ENCODE measurements around the gene RLBP1. TPM values are rescaled to one million over a fixed set of nuclear protein-coding genes. Genes with fewer than 3 reads are reported as not detected.

RLBP1 gene
- total and polyA plus RNA-seq, 2 of the 13 experiments (the other 11 are each of a cell fraction or from before 2014, with no cell fraction given): 0.07 TPM; not detected in 1

DNA sequence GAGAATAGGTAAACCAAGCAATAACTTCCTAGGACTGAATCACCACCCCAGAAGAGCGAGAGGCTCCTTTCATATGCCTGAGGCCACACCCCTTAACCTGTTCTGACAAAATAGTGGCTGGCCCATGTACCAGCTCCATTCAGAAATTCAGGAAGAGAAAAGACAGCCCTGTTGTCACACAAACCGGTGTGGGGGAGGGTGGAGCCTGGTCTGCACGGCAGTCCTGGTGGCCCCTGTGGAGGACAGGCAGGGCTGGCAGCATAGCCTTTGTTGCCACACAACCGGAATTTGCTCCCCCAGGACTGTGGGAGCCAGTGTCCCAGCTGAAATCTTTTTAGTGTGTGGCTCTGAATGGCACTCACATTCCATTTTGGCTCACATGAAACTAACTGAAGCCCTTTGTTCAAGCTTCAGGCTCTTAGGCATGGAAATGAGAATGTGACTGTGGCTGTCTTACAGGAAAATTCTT is 23.8 kb downstream of the RLBP1 start (continued):
- TF ChIP-seq, protein P1, sequence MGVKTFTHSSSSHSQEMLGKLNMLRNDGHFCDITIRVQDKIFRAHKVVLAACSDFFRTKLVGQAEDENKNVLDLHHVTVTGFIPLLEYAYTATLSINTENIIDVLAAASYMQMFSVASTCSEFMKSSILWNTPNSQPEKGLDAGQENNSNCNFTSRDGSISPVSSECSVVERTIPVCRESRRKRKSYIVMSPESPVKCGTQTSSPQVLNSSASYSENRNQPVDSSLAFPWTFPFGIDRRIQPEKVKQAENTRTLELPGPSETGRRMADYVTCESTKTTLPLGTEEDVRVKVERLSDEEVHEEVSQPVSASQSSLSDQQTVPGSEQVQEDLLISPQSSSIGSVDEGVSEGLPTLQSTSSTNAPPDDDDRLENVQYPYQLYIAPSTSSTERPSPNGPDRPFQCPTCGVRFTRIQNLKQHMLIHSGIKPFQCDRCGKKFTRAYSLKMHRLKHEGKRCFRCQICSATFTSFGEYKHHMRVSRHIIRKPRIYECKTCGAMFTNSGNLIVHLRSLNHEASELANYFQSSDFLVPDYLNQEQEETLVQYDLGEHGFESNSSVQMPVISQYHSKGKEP (CRISPR knock-in tag; IDR thresholded peaks at IDR 0.05): no peak
- TF ChIP-seq FOSL1 (CRISPR knock-in tag; IDR thresholded peaks at IDR 0.05; ENCODE audit: borderline replicate concordance) (no peak), TEAD3 (CRISPR knock-in tag; optimal IDR thresholded peaks at IDR 0.05; ENCODE audit: borderline replicate concordance) (peak; percentile 26), MEIS2 (CRISPR knock-in tag; IDR thresholded peaks at IDR 0.05) (no peak), ZNF747 (CRISPR knock-in tag; IDR thresholded peaks at IDR 0.05; ENCODE audit: borderline replicate concordance) (no peak), AGO2 (optimal IDR thresholded peaks at IDR 0.05; ENCODE audit: low read depth, low read length) (no peak), ZNF367 (CRISPR knock-in tag; IDR thresholded peaks at IDR 0.05; ENCODE audit: borderline replicate concordance) (no peak), SRF (IDR thresholded peaks at IDR 0.05; ENCODE audit: low read depth, low read length) (no peak), TOE1 (CRISPR knock-in tag; IDR thresholded peaks at IDR 0.05) (no peak), TP53 (CRISPR knock-in tag; conservative IDR thresholded peaks at IDR 0.05) (no peak), ZNF672 (CRISPR knock-in tag; IDR thresholded peaks at IDR 0.05) (no peak), ZNF326 (CRISPR knock-in tag; IDR thresholded peaks at IDR 0.05; ENCODE audit: borderline replicate concordance) (no peak), ZNF605 (CRISPR knock-in tag; IDR thresholded peaks at IDR 0.05) (no peak), AGO1 (IDR thresholded peaks at IDR 0.05; ENCODE audit: low read depth, low read length, poor library complexity, severe bottlenecking) (no peak), ZNF460 (CRISPR knock-in tag; IDR thresholded peaks at IDR 0.05; ENCODE audit: borderline replicate concordance) (no peak), KDM1A (CRISPR knock-in tag; IDR thresholded peaks at IDR 0.05) (no peak), ZBTB38 (CRISPR knock-in tag; IDR thresholded peaks at IDR 0.05) (no peak)
- TF ChIP-seq, protein P2, sequence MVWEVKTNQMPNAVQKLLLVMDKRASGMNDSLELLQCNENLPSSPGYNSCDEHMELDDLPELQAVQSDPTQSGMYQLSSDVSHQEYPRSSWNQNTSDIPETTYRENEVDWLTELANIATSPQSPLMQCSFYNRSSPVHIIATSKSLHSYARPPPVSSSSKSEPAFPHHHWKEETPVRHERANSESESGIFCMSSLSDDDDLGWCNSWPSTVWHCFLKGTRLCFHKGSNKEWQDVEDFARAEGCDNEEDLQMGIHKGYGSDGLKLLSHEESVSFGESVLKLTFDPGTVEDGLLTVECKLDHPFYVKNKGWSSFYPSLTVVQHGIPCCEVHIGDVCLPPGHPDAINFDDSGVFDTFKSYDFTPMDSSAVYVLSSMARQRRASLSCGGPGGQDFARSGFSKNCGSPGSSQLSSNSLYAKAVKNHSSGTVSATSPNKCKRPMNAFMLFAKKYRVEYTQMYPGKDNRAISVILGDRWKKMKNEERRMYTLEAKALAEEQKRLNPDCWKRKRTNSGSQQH (CRISPR knock-in tag; IDR thresholded peaks at IDR 0.05; ENCODE audit: low read depth): no peak
- TF ChIP-seq, protein P3, sequence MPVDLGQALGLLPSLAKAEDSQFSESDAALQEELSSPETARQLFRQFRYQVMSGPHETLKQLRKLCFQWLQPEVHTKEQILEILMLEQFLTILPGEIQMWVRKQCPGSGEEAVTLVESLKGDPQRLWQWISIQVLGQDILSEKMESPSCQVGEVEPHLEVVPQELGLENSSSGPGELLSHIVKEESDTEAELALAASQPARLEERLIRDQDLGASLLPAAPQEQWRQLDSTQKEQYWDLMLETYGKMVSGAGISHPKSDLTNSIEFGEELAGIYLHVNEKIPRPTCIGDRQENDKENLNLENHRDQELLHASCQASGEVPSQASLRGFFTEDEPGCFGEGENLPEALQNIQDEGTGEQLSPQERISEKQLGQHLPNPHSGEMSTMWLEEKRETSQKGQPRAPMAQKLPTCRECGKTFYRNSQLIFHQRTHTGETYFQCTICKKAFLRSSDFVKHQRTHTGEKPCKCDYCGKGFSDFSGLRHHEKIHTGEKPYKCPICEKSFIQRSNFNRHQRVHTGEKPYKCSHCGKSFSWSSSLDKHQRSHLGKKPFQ (CRISPR knock-in tag; IDR thresholded peaks at IDR 0.05; ENCODE audit: insufficient replicate concordance): no peak
- TF ChIP-seq, protein P4, sequence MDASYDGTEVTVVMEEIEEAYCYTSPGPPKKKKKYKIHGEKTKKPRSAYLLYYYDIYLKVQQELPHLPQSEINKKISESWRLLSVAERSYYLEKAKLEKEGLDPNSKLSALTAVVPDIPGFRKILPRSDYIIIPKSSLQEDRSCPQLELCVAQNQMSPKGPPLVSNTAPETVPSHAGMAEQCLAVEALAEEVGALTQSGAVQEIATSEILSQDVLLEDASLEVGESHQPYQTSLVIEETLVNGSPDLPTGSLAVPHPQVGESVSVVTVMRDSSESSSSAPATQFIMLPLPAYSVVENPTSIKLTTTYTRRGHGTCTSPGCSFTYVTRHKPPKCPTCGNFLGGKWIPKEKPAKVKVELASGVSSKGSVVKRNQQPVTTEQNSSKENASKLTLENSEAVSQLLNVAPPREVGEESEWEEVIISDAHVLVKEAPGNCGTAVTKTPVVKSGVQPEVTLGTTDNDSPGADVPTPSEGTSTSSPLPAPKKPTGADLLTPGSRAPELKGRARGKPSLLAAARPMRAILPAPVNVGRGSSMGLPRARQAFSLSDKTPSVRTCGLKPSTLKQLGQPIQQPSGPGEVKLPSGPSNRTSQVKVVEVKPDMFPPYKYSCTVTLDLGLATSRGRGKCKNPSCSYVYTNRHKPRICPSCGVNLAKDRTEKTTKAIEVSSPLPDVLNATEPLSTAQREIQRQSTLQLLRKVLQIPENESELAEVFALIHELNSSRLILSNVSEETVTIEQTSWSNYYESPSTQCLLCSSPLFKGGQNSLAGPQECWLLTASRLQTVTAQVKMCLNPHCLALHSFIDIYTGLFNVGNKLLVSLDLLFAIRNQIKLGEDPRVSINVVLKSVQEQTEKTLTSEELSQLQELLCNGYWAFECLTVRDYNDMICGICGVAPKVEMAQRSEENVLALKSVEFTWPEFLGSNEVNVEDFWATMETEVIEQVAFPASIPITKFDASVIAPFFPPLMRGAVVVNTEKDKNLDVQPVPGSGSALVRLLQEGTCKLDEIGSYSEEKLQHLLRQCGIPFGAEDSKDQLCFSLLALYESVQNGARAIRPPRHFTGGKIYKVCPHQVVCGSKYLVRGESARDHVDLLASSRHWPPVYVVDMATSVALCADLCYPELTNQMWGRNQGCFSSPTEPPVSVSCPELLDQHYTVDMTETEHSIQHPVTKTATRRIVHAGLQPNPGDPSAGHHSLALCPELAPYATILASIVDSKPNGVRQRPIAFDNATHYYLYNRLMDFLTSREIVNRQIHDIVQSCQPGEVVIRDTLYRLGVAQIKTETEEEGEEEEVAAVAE (CRISPR knock-in tag; IDR thresholded peaks at IDR 0.05; ENCODE audit: borderline replicate concordance): no peak

Measured in HepG2 (cell line).